CD4-positive, alpha-beta memory T cell (primary cell): ENCODE measurements around the gene OR4D6. TPM values are rescaled to one million over a fixed set of nuclear protein-coding genes. Genes with fewer than 3 reads are reported as not detected.

Experiments used
- CTCF ChIA-PET: fragments of 350-600 bp; sonication (Branson Sonifier 250); formaldehyde crosslinking; loops from one replicate; lab custom pipeline; 2021; ENCODE audit warnings: inconsistent platforms; ENCODE audit not compliant: partially characterized antibody; lab: Charles Lee
- POLR2A ChIA-PET: fragments of 350-600 bp; sonication (Branson Sonifier 250); formaldehyde crosslinking; loops from one replicate; lab custom pipeline; 2021; ENCODE audit not compliant: partially characterized antibody; lab: Charles Lee
- DNase-seq, 5 donors: peaks; one replicate each; pipeline versions ENCODE4 v3.0.0 to v3.0.0-alpha.2; 2020 to 2022; ENCODE audit warnings: mixed read lengths in 1 of 5
- H3K27ac ChIP-seq: one replicate; pipeline ENCODE4 v1.7.0; 2013; ENCODE audit warnings: low read depth, low read length
- H3K27me3 ChIP-seq: 2 replicates; pipeline ENCODE4 v1.7.0; 2013; ENCODE audit warnings: mild to moderate bottlenecking, low read length, moderate library complexity; ENCODE audit not compliant: insufficient read depth
- H3K36me3 ChIP-seq: 2 replicates; pipeline ENCODE4 v1.7.0; 2013; ENCODE audit warnings: mild to moderate bottlenecking, low read length, moderate library complexity; ENCODE audit not compliant: insufficient read depth
- H3K4me1 ChIP-seq: 2 replicates; pipeline ENCODE4 v1.7.0; 2013; ENCODE audit warnings: mild to moderate bottlenecking, low read length, moderate library complexity; ENCODE audit not compliant: insufficient read depth
- H3K4me3 ChIP-seq, 2 donors: one replicate each; pipeline ENCODE4 v1.7.0; 2013; ENCODE audit warnings: low read length in 2 of 2, mild to moderate bottlenecking in 1 of 2
- H3K9me3 ChIP-seq, 2 donors: one replicate each; pipeline ENCODE4 v1.7.0; 2013; ENCODE audit warnings: low read length in 2 of 2, control low read depth in 1 of 2; ENCODE audit not compliant: control insufficient read depth in 1 of 2
- H3K27ac Mint-ChIP-seq, 7 donors: one replicate each; pipeline ENCODE4 v1.8.0; 2020 to 2021; ENCODE audit warnings: mixed read lengths in 7 of 7, mild to moderate bottlenecking in 6 of 7, inconsistent platforms in 3 of 7, moderate library complexity in 3 of 7
- H3K27me3 Mint-ChIP-seq, 2 donors: one replicate each; pipeline ENCODE4 v1.8.0; 2020 to 2021; ENCODE audit warnings: mixed read lengths in 2 of 2
- H3K36me3 Mint-ChIP-seq, 2 donors: one replicate each; pipeline ENCODE4 v1.8.0; 2020 to 2021; ENCODE audit warnings: mixed read lengths in 2 of 2, inconsistent platforms in 1 of 2, mild to moderate bottlenecking in 1 of 2
- H3K4me1 Mint-ChIP-seq, 4 donors: one replicate each; pipeline ENCODE4 v1.8.0; 2020 to 2021; ENCODE audit warnings: mixed read lengths in 4 of 4, mild to moderate bottlenecking in 1 of 4
- H3K4me3 Mint-ChIP-seq, 8 donors: one replicate each; pipeline ENCODE4 v1.8.0; 2020 to 2021; ENCODE audit warnings: mixed read lengths in 8 of 8, mild to moderate bottlenecking in 7 of 8, moderate library complexity in 6 of 8, inconsistent platforms in 3 of 8
- H3K9me3 Mint-ChIP-seq, 8 donors: one replicate each; pipeline ENCODE4 v1.8.0; 2020 to 2021; ENCODE audit warnings: mixed read lengths in 8 of 8, mild to moderate bottlenecking in 5 of 8, inconsistent platforms in 3 of 8, moderate library complexity in 1 of 8
- intact Hi-C: fragments of 100-400 bp; cut with micrococcal nuclease; formaldehyde crosslinking; loops from one replicate; pipeline ENCODE4 v1.15.1; 2023
- polyA plus RNA-seq, 2 donors: library from polyadenylated mRNA; unstranded; fragments of 300-500 nt; fragmentation: Illumina TruSeq; gene quantifications; one replicate each; pipeline ENCODE4 v1.2.3, GENCODE V29; 2021
- total RNA-seq, 2 experiments: library from RNA; stranded (reverse); gene quantifications; one replicate each; pipeline ENCODE4 v1.2.3, GENCODE V29; 2021

The OR4D6 gene
- total and polyA plus RNA-seq, 4 experiments from 2014 or later: not detected

GRCh38 chr11:59448484-59448883 is 8.3 kb upstream of the OR4D6 start:
- Mint-ChIP-seq H3K4me1 (no peaks in the 10 kb centered on the region), H3K27me3 (peaks cover 6 to 13% of the 10 kb centered on the region in 2 donors), H3K27ac (no peak overlapping the region), H3K4me3 (no peak overlapping the region), H3K9me3 (peaks cover 0 to 13% (median 4%) of the 10 kb centered on the region in 8 donors), H3K36me3 (no peaks in the 10 kb centered on the region)
- Histone ChIP-seq H3K27me3 (no peaks in the 10 kb centered on the region), H3K4me3 (no peak overlapping the region), H3K36me3 (no peaks in the 10 kb centered on the region), H3K27ac (no peak overlapping the region), H3K9me3 (no peaks in the 10 kb centered on the region), H3K4me1 (no peaks in the 10 kb centered on the region)
- DNase-seq: no peak
- intact Hi-C loops: no loop called here
- ChIA-PET CTCF (no interaction called here), POLR2A (no interaction called here)

GRCh38 chr11:59459916-59460315 is 3.2 kb downstream of the OR4D6 start:
- Mint-ChIP-seq H3K36me3 (no peaks in the 10 kb centered on the region), H3K9me3 (peaks cover 0 to 2% (median 0%) of the 10 kb centered on the region in 8 donors), H3K27ac (no peak overlapping the region), H3K4me3 (no peak overlapping the region), H3K27me3 (peaks cover 14 to 17% of the 10 kb centered on the region in 2 donors), H3K4me1 (no peaks in the 10 kb centered on the region)
- H3K4me1 ChIP-seq: no peaks in the 10 kb centered on the region
- no peak overlapping the region for H3K4me3 ChIP-seq
- no peaks in the 10 kb centered on the region for H3K27me3 ChIP-seq
- no peaks in the 10 kb centered on the region for H3K9me3 ChIP-seq
- no peak for DNase-seq
- ChIA-PET CTCF (no interaction called here), POLR2A (interaction anchor here (0.7 kb wide), 1 partner anchor 53 kb away, joined by 3 read pairs; no protein-coding TSS in a partner anchor)
- no peak overlapping the region for H3K27ac ChIP-seq
- H3K36me3 ChIP-seq: no peaks in the 10 kb centered on the region
- intact Hi-C loops: no loop called here

- DNase-seq: no peak
- Histone ChIP-seq H3K9me3 (no peaks in the 10 kb centered on the region), H3K36me3 (no peaks in the 10 kb centered on the region), H3K27ac (no peak overlapping the region), H3K4me3 (no peak overlapping the region), H3K4me1 (no peaks in the 10 kb centered on the region), H3K27me3 (no peaks in the 10 kb centered on the region)
- ChIA-PET CTCF (no interaction called here), POLR2A (no interaction called here)
- Mint-ChIP-seq H3K4me3 (no peak overlapping the region), H3K27ac (no peak overlapping the region), H3K9me3 (peaks cover 0 to 2% (median 0%) of the 10 kb centered on the region in 8 donors), H3K36me3 (no peaks in the 10 kb centered on the region), H3K27me3 (peaks cover 6 to 20% of the 10 kb centered on the region in 2 donors), H3K4me1 (no peaks in the 10 kb centered on the region)
- intact Hi-C loops: no loop called here
Measured at GRCh38 chr11:59463190-59463641, 6.5 kb downstream of the OR4D6 start.

- peaks cover 9 to 15% of the 10 kb centered on the region in 2 donors for H3K27me3 Mint-ChIP-seq
- Histone ChIP-seq H3K36me3 (no peaks in the 10 kb centered on the region), H3K4me3 (no peak within 1 kb of the TSS), H3K27me3 (no peaks in the 10 kb centered on the region), H3K9me3 (no peaks in the 10 kb centered on the region), H3K4me1 (no peaks in the 10 kb centered on the region), H3K27ac (no peak within 1 kb of the TSS)
- H3K4me3 Mint-ChIP-seq: no peak within 1 kb of the TSS
- ChIA-PET CTCF (no interaction called here), POLR2A (no interaction called here)
- no peak for DNase-seq
- H3K36me3 Mint-ChIP-seq: no peaks in the 10 kb centered on the region
- H3K4me1 Mint-ChIP-seq: peaks cover 0 to 2% (median under 1%) of the 10 kb centered on the region in 4 donors
- intact Hi-C loops: no loop called here
- H3K27ac Mint-ChIP-seq: no peak within 1 kb of the TSS
- H3K9me3 Mint-ChIP-seq: no peaks in the 10 kb centered on the region
Measured at GRCh38 chr11:59473015-59473414, 16.3 kb downstream of the OR4D6 start, which contains the start of gene OR4D10. Gene OR4D10 (plus strand): TSS chr11:59473315. CDS start chr11:59477430, 4,115 bp downstream.

- Histone ChIP-seq H3K36me3 (no peaks in the 10 kb centered on the region), H3K4me3 (no peak overlapping the region), H3K9me3 (no peaks in the 10 kb centered on the region), H3K27ac (no peak overlapping the region), H3K4me1 (no peaks in the 10 kb centered on the region), H3K27me3 (no peaks in the 10 kb centered on the region)
- Mint-ChIP-seq H3K27me3 (peaks cover 7 to 19% of the 10 kb centered on the region in 2 donors), H3K4me1 (peaks cover 0 to 2% (median under 1%) of the 10 kb centered on the region in 4 donors), H3K27ac (no peak overlapping the region), H3K36me3 (no peaks in the 10 kb centered on the region), H3K4me3 (no peak overlapping the region), H3K9me3 (no peaks in the 10 kb centered on the region)
- CTCF ChIA-PET: no interaction called here
- intact Hi-C loops: no loop called here
- DNase-seq: no peak
- POLR2A ChIA-PET: no interaction called here
Measured at GRCh38 chr11:59475176-59475575, 18.4 kb downstream of the OR4D6 start.

- Mint-ChIP-seq H3K4me1 (peaks cover 0 to 2% (median under 1%) of the 10 kb centered on the region in 4 donors), H3K27me3 (peaks cover 6 to 17% of the 10 kb centered on the region in 2 donors), H3K4me3 (no peak overlapping the region), H3K27ac (no peak overlapping the region), H3K36me3 (no peaks in the 10 kb centered on the region), H3K9me3 (no peaks in the 10 kb centered on the region)
- ChIA-PET POLR2A (no interaction called here), CTCF (no interaction called here)
- Histone ChIP-seq H3K27me3 (no peaks in the 10 kb centered on the region), H3K4me3 (no peak overlapping the region), H3K9me3 (no peaks in the 10 kb centered on the region), H3K4me1 (no peaks in the 10 kb centered on the region), H3K27ac (no peak overlapping the region), H3K36me3 (no peaks in the 10 kb centered on the region)
- DNase-seq: no peak
- intact Hi-C loops: no loop called here
Measured at GRCh38 chr11:59479906-59480305, 23.1 kb downstream of the OR4D6 start.

- no peak overlapping the region for H3K4me3 Mint-ChIP-seq
- no peaks in the 10 kb centered on the region for H3K9me3 ChIP-seq
- H3K9me3 Mint-ChIP-seq: no peaks in the 10 kb centered on the region
- DNase-seq: no peak
- H3K4me1 Mint-ChIP-seq: no peaks in the 10 kb centered on the region
- ChIA-PET POLR2A (no interaction called here), CTCF (no interaction called here)
- H3K27ac Mint-ChIP-seq: no peak overlapping the region
- H3K36me3 ChIP-seq: no peaks in the 10 kb centered on the region
- H3K4me1 ChIP-seq: no peaks in the 10 kb centered on the region
- H3K27me3 Mint-ChIP-seq: peaks cover 6 to 14% of the 10 kb centered on the region in 2 donors
- H3K27me3 ChIP-seq: no peaks in the 10 kb centered on the region
- H3K4me3 ChIP-seq: no peak overlapping the region
- no peaks in the 10 kb centered on the region for H3K36me3 Mint-ChIP-seq
- H3K27ac ChIP-seq: no peak overlapping the region
- intact Hi-C loops: no loop called here
Measured at GRCh38 chr11:59480359-59480758, 23.6 kb downstream of the OR4D6 start.
